Astrocyte of the hippocampus (primary cell): ENCODE results near the gene SAPCD1.
"Not testable (repeated sequence)": the region's sequence is repeated elsewhere in the genome, so short reads cannot be mapped to it uniquely, and the experiment has no call there.

Experiments used
- DNase-seq: peaks from one replicate; pipeline ENCODE4 v3.0.0; 2011; ENCODE audit warnings: low read depth, low spot score

Gene SAPCD1

GRCh38 chr6:31799781-31800180, 37.3 kb downstream of the SAPCD1 start:
- peak; percentile 54 for DNase-seq

- not testable (repeated sequence) for DNase-seq
Measured at GRCh38 chr6:31801031-31801927, 38.8 kb downstream of the SAPCD1 start.

DNA sequence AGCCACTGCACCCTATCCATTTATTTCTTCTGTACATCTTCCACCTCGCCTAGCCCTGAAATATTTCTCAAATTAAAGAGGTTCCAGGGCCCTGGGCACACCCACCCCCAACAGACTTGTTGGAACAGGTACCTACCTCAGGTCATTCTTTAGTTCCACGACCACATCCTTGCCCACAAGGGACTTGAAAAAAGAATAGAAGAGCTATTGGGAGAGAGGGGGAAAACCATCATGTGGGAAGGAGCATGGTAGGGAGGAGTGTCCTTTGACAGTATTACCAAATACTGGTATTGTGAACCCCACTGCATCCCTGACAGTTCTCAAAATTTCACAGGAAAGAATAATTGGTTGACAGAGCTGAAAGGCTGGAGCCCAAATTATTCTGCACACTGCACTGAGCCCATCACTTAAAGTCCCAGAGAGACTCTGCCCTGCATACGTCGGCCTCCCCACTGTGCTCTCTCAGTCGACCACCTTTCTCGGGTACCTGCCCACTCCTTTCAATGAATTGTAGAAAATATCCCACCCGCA, 43.5 kb downstream of the SAPCD1 start:
- DNase-seq: no peak

DNA sequence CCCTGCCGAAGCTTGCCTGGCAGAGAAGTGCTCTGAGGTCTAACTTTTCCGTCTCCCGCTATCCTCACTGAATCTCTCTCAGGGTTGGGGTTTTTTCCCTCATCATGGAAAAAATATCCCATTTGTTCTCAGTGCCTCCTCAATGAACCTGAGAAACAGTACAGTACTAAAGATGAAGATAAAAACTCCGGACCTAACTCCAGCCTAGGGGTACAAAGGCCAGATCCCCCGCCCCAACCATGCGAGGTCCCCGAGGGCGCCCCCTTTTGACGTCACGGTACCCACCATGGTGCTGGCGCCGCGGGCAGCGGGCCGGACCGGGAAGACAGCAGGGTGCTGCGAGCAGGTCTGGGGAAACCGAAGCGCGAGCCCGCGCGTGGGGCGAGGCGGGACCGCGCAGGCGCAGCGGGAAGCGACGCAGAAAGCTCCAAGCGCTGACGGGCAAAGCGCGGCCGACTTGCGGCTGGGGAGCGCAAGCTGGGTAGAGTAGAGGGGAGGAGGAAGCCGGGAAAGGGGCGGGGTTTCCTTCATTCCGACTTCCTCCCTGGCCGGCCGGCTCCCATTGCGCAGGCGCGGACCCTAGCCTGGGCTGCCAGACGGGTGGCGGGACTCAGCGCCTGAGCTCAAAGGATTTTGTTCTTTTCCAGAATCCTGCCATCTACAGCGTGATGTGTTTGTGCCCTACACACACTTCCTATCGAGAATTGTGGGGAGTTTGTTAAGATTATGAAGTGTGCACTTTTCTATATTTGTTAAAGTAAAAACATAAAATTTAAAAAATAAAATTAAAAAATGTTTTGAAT, 44.2 kb downstream of the SAPCD1 start, which contains the start of gene LSM2:
Gene LSM2 (minus strand): TSS at position 497 of the 803 bp plus-strand sequence. CDS start 209 bp downstream, at position 288.
- peak; percentile 99 for DNase-seq

DNA sequence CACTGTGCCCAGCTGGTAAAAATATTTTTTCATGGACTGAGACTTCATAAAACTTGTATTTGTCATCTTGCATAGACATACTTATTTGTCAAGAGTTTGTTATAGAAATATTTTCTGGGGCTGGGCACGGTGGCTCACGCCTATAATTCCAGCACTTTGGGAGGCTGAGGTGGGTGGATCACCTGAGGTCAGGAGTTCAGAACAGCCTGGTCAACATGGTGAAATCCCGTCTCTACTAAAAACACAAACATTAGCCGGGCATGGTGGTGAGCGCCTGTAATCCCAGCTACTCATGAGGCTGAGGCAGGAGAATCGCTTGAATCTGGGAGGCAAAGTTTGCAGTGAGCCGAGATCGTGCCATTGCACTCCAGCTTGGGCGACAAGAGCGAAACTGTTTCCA, 46.1 kb downstream of the SAPCD1 start:
- DNase-seq: not testable (repeated sequence)

DNA sequence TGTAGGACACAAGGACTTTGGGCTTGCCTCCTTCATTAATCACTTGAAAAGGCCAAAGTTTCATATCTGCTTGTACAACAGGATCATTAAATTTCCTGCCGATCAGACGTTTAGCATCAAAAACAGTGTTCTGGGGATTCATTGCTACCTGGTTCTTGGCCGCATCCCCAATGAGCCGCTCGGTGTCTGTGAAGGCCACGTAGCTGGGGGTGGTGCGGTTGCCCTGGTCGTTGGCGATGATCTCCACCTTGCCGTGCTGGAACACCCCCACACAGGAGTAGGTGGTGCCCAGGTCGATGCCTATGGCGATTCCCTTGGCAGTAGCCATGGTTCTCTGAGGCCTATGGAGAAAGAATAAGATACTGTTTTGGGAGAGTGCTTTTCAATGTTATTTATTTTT, 49.2 kb downstream of the SAPCD1 start:
- DNase-seq: no peak

GRCh38 chr6:31813465-31813849, 51.0 kb downstream of the SAPCD1 start:
- no peak for DNase-seq
